ENCODE results near the gene RELN. TPM values are rescaled to one million over a fixed set of nuclear protein-coding genes. Genes with fewer than 3 reads are reported as not detected.
"Not testable (repeated sequence)": the region's sequence is repeated elsewhere in the genome, so short reads cannot be mapped to it uniquely, and the experiment has no call there.

The RELN gene
- polyA plus RNA-seq, 1 donor, result 3.5 TPM

DNA sequence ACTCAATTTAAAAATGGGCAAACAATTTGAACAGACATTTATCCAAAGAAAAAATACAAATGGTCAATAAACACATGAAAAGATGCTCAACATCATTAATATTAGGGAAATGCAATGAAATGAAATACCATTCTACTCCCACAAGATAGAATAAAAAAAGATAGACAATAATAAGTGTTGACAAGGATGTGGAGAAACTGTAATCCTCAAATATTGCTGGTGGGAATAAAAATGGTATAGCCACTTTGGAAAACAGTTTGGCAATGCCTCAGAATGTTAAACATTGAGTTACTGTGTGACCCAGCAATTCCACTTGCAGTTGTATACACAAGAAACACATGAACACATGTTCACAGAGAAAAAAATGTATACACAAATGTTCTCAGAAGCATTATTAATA, 197.6 kb downstream of the RELN start:
- no peak for DNase-seq (ENCODE audit: low read depth)

DNA sequence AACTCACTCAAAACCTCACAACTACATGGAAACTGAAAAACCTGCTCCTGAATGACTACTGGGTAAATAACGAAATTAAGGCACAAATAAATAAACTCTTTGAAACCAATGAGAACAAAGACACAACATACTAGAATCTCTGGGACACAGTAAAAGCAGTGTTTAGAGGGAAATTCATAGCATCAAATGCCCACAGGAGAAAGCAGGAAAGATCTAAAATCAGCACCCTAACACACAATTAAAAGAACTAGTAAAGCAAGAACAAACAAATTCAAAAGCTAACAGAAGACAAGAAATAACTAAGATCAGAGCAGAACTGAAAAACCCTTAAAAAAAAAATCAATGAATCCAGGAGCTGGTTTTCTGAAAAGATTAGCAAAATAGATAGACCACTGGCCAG, 202.4 kb downstream of the RELN start:
- not testable (repeated sequence) for DNase-seq (ENCODE audit: low read depth)

DNA sequence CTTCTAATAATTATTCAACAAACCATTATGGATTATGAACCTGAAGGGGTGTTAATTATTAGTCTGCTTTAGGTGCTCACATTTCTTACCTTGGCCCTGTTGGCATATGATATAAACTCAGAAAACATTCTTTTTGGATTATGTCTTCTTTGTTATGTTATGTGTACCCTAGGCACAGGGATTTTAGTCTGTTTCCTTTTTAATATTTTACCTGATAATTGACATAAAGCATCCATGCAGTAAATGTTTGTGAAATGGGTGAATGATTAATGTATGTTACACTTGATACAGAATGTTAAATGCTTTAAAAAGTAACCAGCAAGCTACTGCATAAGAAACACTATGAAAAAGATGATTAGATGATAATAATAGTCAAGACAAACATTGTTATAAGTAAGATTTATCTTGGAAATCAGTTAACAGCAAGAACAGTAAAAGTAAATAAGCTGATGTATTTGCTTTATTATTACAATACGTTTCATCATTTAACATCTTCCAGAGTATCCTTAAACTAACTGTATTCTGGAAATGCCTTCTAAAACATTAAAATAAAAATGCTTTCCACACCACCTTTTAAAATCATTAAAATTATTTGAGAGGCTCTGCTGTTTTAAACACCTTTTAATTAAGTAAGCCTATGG, 204.7 kb downstream of the RELN start:
- no peak for DNase-seq (ENCODE audit: low read depth)

DNA sequence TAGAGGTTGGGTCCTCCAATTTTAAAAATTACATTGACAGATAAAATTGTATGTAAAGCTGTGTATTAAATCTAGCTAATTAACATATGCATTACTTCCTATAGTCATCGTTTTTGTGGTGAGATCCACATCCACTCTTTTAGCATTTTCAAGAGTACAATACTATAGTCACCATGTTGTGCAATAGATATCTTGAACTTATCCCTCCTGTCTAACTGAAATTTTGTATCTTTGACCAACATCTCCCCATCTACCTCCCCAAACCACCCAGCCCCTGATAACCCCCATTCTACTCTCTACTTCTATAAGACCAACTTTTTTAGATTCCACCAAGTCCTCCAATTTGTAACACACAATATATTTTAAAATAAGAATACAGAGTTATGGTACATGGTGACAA, 208.0 kb downstream of the RELN start:
- no peak for DNase-seq (ENCODE audit: low read depth)

DNA sequence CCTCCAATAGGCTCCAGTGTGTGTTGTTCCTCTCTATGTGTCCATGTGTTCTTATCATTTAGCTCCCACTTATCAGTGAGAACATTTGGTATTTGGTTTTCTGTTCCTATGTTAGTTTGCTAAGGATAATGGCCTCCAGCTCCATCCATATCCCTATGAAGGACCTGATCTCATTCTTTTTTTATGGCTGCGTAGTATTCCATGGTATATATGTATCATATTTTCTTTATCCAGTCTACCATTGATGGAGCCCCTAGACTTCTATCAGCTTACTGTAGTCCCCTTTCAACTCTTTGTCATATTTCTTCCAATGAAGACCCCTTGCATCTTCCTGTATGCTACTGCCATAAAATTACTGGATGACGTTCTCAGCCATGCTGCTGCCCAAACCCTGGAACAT, 208.9 kb downstream of the RELN start:
- DNase-seq (ENCODE audit: low read depth), result not testable (repeated sequence)

DNA sequence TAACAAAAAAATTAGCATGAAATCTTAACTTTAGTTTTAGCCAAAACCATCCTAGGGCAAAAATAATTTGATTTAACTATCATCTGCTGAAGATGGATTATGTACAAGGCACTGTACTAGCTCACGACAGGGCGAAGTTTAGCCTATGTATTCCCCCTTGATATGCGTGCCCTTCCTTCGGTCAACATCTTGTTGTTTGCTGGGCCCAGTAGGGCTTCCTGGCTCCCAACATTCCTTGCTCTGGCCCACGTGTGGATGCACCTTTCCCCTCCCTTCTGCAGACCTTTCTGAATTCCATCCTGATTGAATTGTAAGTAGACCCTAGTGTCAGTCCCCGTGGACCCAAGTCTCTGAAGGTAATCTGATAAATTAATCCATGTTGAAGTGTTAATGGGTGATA, 212.0 kb downstream of the RELN start:
- no peak for DNase-seq (ENCODE audit: low read depth)

DNA sequence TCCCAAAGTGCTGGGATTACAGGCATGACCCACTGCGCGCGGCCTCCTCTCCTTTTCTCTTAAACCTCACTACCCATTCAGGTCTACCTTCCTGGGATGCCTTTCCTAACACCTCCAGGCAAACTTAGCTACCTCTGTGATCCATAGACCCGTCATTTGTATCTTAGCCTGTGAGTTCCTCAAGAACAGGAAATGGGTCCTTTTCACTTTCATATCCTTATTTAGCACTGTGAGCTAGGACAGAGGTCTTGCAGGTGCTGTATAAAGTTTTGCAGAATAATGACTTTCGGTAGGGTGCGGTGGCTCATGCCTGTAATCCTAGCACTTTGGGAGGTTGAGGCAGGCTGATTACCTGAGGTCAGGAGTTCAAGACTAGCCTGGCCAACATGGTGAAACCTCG, 215.7 kb downstream of the RELN start:
- DNase-seq (ENCODE audit: low read depth), result no peak

DNA sequence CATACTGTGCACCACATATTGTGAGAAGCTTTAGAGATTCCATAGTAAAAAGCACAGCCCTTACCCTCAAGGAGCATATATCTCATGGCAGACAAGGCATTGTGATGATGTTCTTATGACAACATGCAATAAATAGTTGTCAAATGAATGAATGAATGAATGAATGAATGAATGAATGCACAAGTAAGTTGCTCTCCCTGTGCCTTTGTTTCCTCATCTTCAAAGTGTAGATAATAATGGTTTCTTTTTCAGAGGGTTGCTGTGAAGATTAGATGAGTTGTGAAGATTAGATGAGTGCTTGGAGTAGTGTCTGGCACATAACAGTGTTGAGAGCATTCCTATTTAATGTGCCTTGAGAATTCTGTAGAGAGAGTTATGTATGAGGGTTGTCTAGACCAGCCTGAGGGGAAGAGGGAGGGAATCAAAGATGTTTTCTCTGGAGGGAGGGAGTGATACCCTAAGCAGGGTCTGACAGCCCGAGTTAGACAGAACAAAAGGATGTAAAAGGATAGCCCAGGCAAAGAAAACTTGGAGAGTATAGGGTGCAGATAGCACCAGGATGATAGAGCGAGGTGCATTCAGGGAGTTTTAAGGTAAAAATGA, 217.2 kb downstream of the RELN start:
- DNase-seq (ENCODE audit: low read depth), result no peak

DNA sequence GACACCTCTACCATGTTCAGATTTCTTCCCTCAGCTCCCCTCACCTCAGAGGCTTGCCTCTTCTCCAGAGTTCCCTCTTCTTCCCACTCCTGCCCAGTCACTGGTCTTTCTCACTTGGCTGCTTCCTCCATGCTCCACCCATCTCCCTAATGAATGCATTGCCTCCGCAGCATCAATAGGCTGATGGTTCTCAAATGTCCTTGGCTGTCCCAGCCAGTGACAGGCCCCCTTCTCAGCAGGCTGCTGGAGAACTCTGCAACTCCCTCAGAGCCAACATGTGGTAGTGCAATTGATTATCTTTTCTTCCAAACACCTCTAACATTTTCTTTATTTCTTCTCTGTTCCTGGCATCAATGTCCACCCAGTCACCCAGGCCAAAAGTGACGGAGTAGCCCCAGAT, 218.2 kb downstream of the RELN start:
- DNase-seq (ENCODE audit: low read depth), result no peak

DNA sequence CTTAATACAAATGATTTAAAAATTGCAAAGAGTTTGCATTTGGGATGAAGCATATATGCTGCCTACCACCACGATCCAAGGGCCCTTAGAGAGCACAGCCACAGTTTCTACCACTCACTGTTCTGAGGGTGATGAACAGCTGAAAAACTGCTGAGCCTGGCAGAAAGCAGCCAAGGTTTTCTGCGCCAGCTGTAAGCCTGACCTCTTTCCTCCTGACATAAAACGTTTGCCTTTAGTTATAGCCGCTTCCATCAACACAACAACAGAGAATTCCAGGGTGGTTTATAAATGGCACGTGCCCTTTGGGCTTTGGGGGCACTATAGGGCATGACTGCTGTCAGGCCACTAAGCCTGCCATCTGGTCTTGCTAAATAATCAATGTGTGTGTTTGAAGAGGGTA, 222.8 kb downstream of the RELN start:
- DNase-seq (ENCODE audit: low read depth), result no peak

DNA sequence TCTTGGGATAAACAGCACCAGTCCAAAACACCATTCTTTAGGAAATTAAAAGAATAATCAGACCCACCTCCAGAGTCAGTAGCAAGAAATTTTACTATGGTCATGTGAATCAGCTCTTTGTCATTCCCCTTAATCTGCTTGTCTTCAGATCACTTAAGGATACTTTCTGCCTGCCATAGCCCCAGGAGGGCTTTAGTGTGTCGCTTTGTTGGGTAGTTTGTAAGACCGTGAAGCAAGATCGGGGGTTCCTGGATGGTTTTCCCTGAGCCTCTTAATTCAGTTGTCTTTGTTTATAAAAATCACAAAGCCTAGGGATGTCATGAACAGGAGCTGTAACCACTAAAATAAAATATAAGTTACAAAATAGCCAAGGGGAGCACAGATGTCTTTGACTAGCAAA, 223.6 kb downstream of the RELN start:
- no peak for DNase-seq (ENCODE audit: low read depth)

DNA sequence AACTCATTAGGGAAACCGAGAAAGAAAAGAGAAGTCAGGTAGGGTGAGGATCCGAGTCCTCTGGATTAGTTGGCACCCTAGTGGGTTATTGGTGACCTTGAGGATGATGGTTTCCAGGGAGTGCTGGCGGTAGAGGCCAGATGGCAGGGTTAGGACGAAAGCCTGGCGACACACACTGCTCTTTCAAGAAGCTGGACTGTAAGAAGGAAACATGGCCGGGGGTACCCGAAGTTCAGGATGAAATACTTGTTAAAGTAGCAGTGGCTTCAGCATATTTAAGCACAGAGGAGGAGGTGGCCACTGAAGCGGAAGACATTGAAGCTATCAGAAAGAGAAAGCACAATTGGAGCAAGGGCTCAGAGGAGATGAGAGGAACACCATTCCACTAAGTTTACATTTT, 224.6 kb downstream of the RELN start:
- DNase-seq (ENCODE audit: low read depth), result no peak

DNA sequence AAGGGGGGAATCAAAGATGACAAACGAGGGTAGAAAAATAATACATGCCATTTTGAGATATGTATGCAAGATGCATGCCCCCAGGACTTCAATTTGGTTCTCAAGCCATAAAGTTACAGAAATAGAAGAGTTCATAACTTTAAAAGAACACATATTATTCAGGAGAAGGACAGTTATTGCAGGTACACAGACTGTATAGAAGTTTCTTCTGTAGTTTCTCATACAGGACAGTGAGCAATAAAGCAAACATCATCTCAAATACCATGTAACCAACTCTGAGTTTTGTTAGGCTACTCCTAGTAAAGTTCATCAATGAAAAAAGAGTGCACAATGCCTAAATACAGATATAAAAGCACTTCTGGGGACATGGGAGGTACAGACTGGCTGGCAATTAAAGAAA, 226.6 kb downstream of the RELN start:
- DNase-seq (ENCODE audit: low read depth), result no peak

DNA sequence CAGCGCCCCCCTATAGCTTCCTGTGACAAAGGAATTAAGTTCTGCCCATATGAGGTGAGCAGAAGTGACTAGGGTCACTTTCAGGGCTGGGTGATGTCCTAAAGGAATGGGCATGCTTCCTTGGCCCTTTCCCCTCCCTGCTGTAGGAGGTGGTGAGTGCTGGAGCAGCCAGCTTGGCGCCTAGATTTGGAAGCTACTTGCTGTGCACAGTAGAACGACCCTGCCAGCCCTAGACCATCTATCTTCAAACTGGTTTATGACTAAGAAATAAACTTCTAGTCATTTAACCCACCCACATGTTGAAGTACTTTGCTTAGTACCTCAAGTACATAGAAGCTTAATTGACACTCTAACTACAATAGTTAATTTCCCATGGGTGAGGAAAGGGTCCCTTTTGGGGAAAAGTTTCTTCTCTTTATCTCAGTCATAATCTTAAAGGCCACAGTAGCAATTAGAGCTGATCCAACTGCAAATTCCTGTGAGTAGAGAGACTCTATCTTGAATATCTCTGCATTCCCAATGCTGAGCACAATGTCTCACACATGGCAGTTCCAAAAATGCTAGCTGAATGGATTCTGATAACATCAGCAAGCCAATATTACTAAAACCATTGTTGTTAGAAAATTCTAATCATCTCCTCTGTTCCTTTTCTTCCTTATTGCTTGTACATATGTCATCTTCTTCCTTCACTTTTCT, 227.2 kb downstream of the RELN start:
- no peak for DNase-seq (ENCODE audit: low read depth)

DNA sequence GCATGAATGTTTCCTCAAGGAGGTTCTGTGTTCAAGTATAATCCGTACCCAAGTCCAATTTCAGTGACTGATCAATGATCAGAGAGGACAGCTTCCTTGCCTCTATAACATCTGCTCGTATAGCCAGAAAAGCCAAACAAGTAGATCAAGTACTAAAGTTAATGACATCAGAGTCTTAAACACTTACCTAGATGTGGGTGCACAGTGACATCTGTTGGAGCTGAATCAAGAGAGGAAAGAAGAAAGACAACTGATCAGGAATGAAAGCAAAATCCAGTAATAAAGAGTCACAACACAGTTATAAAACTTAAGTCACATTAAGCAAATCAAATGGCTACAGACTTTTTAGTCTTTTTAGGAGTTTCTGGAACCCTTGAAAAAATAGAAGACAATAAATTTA, 236.5 kb downstream of the RELN start:
- DNase-seq (ENCODE audit: low read depth), result no peak

DNA sequence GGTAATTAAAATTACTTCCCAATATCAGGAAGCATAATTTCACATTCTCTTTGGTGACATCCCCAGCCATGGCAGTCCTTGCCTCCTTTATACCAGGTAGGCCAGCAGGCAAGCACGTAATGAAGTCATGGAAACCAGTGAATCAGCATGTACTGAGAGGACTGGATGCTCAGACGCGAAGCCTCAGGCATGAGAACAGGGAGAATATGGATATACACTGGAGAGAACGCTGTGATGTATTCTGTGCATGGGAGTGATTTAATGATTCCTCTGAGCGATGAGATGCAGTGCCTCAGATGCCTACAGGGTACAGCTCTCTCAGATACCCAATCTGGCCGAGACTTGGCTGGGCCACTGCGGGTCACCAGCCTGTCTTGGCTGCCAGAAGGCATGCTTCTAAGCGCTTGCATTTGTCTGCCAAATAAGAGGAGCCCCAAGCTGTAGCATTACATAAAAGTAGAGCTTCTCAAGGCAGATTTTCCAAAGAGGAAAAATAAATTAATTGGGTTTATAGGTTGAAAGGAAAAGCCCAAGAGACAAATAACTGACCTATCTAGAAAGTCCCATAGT, 238.1 kb downstream of the RELN start:
- no peak for DNase-seq (ENCODE audit: low read depth)

DNA sequence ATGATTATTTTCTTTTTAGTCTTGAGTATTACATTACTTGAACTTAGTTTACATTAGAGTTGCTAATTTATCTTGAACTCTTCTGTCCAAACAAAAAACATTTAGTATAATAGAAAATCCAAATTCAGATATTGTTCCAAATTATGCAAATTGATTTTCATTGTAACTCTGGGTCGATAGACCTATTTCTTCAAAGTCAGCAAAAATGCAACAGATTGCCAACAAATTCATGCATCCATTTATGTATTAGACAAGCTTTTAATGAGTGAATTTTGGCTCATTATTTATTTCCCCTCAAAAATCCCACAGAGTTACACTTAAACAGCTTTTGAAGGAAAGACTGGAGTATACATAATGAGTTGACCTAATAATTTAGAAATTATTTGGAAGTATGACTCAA, 240.8 kb downstream of the RELN start:
- no peak for DNase-seq (ENCODE audit: low read depth)

DNA sequence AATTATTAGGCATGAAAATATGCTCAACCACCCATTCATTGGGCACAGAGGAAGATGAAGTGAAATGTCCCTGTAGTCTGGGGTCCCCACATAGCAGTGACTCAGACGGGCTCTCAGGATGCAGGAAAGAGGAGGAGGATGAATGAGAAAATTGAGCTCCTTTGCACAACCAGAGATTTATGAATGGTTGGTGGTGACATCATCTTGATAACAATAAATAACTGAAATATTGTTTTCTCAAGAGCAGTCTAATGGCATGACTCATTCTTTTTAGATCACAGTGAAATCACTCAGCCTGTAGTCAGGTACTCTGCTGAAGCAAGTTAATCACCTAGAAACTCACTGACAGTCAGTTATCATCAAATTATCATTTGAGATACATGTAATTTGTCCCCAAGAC, 254.1 kb downstream of the RELN start:
- no peak for DNase-seq (ENCODE audit: low read depth)

DNA sequence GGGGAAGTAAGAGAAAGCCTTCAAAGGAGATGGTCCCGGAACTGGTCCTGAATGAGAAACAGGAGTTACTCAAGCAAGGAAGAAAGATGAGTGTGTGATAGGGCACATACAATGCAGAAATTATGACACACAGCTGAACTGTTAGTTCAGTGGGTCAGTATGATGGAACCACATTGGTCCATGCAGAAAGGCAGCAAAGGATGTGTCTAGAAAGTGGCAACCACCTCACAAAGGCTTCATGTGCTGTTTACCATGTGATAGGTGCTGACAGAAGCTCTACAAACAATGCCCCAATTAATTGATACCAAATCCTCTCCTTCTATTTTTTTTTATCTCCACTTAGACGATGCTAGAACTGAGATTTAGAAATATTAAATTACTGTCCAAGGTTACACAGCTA, 258.3 kb downstream of the RELN start:
- no peak for DNase-seq (ENCODE audit: low read depth)

DNA sequence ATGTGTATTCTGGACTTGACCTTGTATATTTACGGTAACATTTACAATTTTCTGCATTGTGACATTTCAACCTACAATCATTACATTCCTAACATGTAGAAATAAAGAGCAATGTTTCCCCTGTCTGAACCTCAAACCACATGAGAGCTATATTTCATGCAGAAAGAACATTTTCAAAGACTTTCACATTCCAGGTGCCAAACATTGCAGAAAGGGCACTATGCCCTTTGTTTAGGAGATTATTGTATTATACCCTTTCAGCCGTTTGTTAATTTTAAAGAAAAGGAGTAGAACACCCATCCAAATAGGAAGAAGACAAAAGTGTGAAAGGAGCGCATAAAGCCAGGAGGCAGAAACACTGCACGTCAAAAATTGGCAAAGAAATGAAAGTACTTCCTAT, 260.4 kb downstream of the RELN start:
- DNase-seq (ENCODE audit: low read depth), result no peak

DNA sequence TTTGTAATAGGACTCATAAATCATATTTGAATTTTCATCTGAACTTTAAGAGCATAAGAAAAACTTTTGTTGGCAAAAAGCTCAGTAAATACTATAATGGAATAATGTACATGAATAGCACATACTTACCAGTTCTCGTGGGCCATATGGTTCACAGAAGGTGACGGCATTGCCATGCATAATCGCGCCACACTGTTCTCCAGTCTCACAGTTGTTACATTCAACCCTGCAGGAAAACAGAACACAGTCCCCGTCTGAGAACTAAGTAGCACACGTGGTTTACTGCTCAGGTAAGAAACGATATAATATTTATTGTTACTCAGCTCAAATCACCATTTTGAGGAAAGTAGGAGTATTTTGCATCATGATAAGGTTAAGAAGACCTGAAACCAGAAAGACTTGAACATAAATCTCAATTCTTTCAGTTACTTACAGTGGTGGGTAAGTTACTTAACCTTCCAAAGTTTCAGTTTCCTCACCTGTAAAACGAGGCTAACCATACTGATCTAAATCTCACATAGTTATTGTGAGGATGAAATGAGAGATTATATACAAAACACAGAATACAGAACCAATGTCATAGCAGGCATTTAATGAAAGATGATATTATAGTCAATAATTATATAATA, 261.4 kb downstream of the RELN start:
- no peak for DNase-seq (ENCODE audit: low read depth)

DNA sequence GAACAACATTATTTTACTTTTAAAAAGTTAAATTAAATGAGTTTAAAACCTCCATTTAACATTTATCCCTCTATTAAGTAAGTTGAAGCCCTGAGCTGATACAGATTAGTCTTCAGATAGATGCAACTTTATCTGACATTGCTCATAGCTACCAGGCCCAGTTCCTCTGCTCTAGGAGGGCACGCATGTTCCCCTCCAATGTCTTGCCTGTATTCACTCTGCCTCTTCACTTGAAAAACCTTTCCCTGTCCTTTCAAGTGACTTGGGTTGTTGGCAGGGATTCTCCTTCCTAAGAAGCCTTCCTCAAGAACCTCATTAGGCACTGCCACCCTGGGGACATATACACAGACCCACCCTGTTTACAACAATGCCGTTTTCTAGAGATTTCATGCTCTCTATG, 270.4 kb downstream of the RELN start:
- DNase-seq (ENCODE audit: low read depth), result no peak

Measured in forelimb muscle (tissue), 1 donor.